ENCODE measurements around the gene GRM3.

DNA sequence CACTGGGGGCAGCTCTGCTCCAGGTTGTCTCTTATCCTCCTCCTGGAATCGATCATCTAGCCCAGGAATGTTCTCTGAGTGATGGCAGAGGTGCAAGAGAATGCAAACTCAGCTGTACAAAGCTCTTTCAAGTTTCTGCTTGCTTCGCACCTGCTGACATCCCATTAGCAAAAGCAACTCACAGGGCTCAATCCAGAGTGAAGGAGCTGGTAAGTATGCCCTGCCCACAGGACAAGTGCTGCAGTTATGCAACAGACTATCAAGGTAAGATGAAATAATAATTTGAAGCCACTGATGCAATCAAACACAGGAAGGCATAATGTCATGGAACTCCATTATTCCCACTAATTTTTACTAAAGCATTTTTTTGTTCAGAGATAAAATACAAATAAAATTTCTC lies 122.2 kb downstream of the GRM3 start:
- TF ChIP-seq POLR2A (IDR thresholded peaks at IDR 0.05; ENCODE audit: low read length) = no peak
- TF ChIP-seq GATA1 (IDR thresholded peaks at IDR 0.05; ENCODE audit: low read depth, low read length) = no peak
